Left ventricle myocardium inferior (tissue), 1 donor: ENCODE results near the gene PKD1L1. TPM values are rescaled to one million over a fixed set of nuclear protein-coding genes. Genes with fewer than 3 reads are reported as not detected.

ENCODE experiments used
- DNase-seq: peaks from one replicate; pipeline ENCODE4 v3.0.0-alpha.2; 2020
- H3K27ac ChIP-seq: fragments of 200-600 bp; replicated peaks from 2 replicates; pipeline ENCODE4 v1.8.0; 2021
- H3K27me3 ChIP-seq: fragments of 200-600 bp; 2 replicates; pipeline ENCODE4 v1.8.0; 2021; ENCODE audit warnings: low read depth
- H3K36me3 ChIP-seq: fragments of 200-600 bp; 2 replicates; pipeline ENCODE4 v1.8.0; 2021
- H3K4me1 ChIP-seq: fragments of 200-600 bp; 2 replicates; pipeline ENCODE4 v1.8.0; 2021
- H3K4me3 ChIP-seq: fragments of 200-600 bp; 2 replicates; pipeline ENCODE4 v1.8.0; 2021; ENCODE audit warnings: mild to moderate bottlenecking, moderate library complexity
- H3K9me3 ChIP-seq: fragments of 200-600 bp; replicated peaks from 2 replicates; pipeline ENCODE4 v1.8.0; 2021
- intact Hi-C: fragments of 100-400 bp; cut with micrococcal nuclease; formaldehyde crosslinking; loops from one replicate; pipeline ENCODE4 v1.11.0; 2022
- total RNA-seq: library from RNA; stranded (reverse); fragmentation: NEBNext Ultra II Directional; extraction: Animal tissue kit (Norgen Biotek cat#: 25700); gene quantifications from one replicate; pipeline ENCODE4 v1.2.1, GENCODE V29; 2021
- TF ChIP-seq, protein P1 (sequence below): fragments of 200-600 bp; IDR thresholded peaks from 2 replicates; pipeline ENCODE4 v1.8.0; 2021; ENCODE audit warnings: antibody characterized with exemption, mild to moderate bottlenecking, borderline replicate concordance
- donor health status: DM: no; HTN: yes; CAD: no; lungs with severe emphysema.

PKD1L1 gene
- total RNA-seq, 1 donor from 2014 or later, result 1.5 TPM

DNA sequence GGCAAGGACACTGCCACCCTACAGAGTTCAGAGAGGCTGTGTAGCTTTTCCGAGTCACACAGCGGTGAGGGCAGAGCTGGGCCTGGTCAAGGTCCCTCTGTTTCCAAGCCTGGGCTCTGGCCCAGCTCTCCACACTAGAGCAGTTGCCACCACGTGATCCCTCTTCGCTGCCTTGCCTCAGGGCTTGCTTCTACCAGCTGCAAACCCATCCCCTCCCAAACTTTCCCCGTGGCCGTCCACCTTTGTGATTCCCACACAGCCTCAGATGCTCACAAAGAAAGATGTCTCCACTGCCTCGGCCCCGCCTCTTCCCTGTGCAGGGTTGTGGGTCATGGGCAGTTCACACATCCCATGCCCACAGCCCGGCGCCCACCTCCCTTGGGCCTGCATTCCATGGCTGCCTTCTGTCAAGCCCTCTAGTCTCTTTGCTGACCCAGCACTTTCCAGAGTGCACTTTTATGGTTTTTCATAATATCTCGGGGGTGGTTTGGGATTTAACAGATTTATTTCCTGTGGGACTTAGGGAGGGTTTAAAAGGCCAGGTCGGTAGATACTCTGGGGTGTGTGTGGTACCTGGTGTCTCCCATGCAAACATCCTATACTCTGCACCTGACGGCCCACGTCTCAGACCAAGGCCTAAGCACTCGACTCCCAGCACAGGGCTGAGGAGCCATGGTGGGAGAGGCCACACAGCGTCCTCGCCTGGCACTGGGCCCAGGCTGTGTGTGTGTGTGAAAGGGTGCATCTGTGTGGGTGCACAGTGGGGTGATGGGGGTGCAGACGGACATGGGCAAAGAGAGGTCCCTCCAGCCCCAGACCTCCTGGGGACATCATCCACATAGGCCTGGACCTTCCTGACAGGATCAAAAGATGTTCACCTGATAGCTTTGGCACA is 59.6 kb downstream of the PKD1L1 start:
- peaks cover 16% of the 10 kb centered on the region for H3K36me3 ChIP-seq
- peaks cover 20% of the 10 kb centered on the region for H3K4me1 ChIP-seq
- H3K4me3 ChIP-seq, result no peak overlapping the region
- no peak for DNase-seq
- intact Hi-C loops, result no loop called here
- no peaks in the 10 kb centered on the region for H3K27me3 ChIP-seq
- TF ChIP-seq, protein P1, sequence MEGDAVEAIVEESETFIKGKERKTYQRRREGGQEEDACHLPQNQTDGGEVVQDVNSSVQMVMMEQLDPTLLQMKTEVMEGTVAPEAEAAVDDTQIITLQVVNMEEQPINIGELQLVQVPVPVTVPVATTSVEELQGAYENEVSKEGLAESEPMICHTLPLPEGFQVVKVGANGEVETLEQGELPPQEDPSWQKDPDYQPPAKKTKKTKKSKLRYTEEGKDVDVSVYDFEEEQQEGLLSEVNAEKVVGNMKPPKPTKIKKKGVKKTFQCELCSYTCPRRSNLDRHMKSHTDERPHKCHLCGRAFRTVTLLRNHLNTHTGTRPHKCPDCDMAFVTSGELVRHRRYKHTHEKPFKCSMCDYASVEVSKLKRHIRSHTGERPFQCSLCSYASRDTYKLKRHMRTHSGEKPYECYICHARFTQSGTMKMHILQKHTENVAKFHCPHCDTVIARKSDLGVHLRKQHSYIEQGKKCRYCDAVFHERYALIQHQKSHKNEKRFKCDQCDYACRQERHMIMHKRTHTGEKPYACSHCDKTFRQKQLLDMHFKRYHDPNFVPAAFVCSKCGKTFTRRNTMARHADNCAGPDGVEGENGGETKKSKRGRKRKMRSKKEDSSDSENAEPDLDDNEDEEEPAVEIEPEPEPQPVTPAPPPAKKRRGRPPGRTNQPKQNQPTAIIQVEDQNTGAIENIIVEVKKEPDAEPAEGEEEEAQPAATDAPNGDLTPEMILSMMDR, result no peak
- no peaks in the 10 kb centered on the region for H3K9me3 ChIP-seq
- no peak overlapping the region for H3K27ac ChIP-seq

DNA sequence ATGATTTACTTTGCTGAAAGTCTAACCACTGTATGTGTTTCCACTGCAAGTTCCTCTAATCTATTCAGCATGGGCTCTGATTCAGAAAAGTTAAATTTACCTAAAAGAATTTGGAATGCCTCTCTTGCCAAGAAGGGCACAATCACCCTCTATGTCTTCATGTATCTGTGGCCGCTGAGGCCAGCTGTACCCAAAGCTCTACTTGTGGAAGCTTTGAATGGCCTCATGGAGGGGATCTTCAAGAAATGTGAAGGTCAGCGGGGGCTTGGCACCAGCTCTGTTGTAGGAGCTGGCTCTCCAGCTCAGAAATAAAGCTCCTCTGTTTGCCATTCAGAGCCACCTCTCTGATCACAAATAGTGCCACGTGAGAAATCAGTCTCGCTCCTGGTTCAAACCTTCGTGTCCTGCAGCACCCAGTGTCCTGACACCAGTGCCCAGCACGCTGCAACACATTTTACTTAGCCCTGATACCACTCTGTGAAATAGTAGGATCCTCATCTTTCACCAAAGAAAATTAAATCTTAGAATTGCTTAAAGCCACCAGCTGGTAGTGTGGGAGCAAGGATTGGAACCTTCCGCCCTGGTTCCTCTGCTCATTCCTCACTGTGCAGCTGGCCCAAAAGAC is 61.1 kb downstream of the PKD1L1 start:
- no peak overlapping the region for H3K4me3 ChIP-seq
- peaks cover 13% of the 10 kb centered on the region for H3K36me3 ChIP-seq
- no peaks in the 10 kb centered on the region for H3K27me3 ChIP-seq
- no peak overlapping the region for H3K27ac ChIP-seq
- no peak for DNase-seq
- H3K4me1 ChIP-seq, result peaks cover 26% of the 10 kb centered on the region
- intact Hi-C loops, result no loop called here
- H3K9me3 ChIP-seq, result no peaks in the 10 kb centered on the region
- TF ChIP-seq, protein P1, result no peak

DNA sequence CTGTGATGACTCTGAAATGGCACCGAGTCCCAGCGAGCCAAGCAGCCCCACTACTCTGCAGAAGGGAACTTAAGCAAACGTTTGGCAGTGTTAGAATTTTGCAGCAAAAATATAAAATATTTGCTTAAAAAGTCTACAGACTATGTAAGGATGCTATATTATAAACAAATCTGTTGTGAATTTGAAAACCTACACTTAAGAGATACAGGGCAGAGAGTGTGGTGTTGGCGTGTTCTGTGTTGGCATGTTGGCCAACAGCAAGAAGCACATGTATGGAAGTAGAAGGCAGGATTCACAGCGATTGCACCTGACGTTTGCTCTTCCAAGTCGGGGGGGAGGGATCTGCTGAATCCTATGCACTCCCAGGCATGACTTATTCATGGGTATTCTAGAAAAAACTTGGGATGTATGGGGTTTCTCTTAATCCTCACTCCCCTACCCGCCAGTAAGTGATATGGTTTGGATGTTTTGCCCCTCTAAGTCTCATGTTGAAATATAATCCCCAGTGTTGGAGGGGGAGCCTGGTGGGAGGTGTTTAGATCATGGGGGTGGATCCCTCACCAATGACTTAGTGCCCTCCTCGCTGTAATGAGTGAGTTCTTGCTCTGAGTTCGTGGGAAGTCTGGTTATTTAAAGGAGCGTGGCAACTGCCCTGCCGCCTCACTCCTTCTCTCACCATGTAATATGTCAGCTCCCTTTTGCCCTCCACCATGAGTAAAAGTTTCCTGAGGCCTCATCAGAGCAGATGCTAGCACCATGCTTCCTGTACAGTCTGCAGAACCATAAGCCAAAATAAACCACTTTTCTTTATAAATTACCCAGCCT is 62.1 kb downstream of the PKD1L1 start:
- intact Hi-C loops, result no loop called here
- TF ChIP-seq, protein P1, result no peak
- Histone ChIP-seq H3K36me3 (peaks cover 13% of the 10 kb centered on the region), H3K27me3 (no peaks in the 10 kb centered on the region), H3K27ac (no peak overlapping the region), H3K4me3 (no peak overlapping the region), H3K9me3 (no peaks in the 10 kb centered on the region), H3K4me1 (peaks cover 26% of the 10 kb centered on the region)
- DNase-seq, result no peak

DNA sequence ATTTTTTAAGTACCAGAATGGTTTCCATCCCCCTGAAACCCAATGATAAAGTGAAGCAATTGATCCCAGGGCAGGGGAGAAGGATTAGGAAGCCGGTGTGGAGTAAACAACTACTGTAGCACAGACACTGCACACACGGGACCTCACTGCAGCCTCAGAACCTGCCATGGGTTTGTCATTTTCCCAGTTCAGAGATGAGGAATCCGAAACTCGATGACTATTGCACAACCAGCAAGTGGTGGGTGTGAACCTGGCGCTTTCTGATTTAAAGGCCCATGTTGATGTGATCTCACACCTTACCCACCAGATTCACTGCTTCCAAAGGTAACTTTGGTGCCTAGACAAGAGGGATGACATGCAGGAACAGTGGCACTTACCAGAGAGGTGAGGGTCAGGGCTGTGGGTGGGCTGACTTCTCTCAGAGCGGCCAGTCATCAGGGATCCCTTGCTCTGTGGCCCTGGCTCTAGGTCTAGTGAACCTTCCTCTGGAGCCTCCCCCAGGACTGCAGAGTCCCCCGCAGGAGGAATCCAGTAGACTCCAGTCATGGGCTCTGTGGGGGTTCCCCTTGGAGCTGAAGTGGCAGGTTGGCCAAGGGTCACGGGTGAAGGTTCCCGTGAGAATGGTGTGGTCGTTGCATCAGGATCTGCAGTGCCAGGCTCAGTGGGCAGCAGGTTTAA is 62.8 kb downstream of the PKD1L1 start:
- Histone ChIP-seq H3K27me3 (no peaks in the 10 kb centered on the region), H3K4me3 (no peak overlapping the region), H3K4me1 (peaks cover 26% of the 10 kb centered on the region), H3K36me3 (peaks cover 13% of the 10 kb centered on the region), H3K9me3 (no peaks in the 10 kb centered on the region), H3K27ac (no peak overlapping the region)
- DNase-seq, result no peak
- TF ChIP-seq, protein P1, result no peak
- intact Hi-C loops, result no loop called here

DNA sequence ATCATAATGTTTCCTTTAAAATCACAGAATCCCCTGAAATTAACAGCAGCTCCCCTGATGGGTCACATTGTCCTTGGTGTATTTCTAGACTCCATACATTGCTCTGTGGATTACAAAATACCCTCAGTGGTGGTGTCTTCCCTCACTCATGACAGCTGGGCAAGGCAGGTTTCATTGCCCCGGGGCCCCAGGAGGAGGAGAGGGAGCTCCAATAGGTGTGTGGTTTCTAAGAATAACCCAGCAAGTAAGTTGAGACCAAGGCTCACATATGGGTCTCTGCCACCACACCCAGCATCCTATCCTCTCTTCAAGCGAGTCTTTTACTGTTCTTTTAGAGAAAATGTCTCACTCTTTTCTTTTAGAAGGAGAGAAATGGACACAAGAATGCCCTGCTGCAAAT is 63.6 kb downstream of the PKD1L1 start:
- Histone ChIP-seq H3K4me1 (peaks cover 20% of the 10 kb centered on the region), H3K27ac (no peak overlapping the region), H3K36me3 (peaks cover 10% of the 10 kb centered on the region), H3K9me3 (no peaks in the 10 kb centered on the region), H3K4me3 (no peak overlapping the region), H3K27me3 (no peaks in the 10 kb centered on the region)
- TF ChIP-seq, protein P1, result no peak
- intact Hi-C loops, result no loop called here
- no peak for DNase-seq
